ENCODE measurements around the gene UBAP2. TPM values are rescaled to one million over a fixed set of nuclear protein-coding genes. Genes with fewer than 3 reads are reported as not detected.
"Not testable (repeated sequence)": the region's sequence is repeated elsewhere in the genome, so short reads cannot be mapped to it uniquely, and the experiment has no call there.

The UBAP2 gene
- total RNA-seq, 1 donor from 2014 or later: 15.8 TPM

DNA sequence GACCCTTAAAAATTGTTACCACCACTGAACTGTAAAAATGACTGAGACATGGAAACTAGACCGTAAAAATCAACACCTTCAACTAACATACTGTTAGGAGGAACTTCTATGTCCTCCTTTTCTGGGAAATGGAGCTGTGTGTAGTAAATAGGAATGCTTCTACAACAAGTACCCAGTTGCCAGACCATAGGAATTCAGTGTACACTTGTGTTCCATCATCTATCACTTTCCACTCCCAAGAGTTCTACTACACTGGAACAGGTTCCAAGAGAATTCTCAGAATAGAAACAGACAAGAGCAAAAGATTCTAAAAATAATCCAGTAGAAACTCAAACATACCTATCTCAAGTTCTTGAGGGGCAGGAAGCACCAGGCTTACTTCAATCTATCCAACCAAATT is 23.6 kb downstream of the UBAP2 start:
- Histone ChIP-seq H3K4me1 (no peaks in the 10 kb centered on the region), H3K27ac (no peak overlapping the region)
- intact Hi-C loops (cut with DNase I): no loop called here

DNA sequence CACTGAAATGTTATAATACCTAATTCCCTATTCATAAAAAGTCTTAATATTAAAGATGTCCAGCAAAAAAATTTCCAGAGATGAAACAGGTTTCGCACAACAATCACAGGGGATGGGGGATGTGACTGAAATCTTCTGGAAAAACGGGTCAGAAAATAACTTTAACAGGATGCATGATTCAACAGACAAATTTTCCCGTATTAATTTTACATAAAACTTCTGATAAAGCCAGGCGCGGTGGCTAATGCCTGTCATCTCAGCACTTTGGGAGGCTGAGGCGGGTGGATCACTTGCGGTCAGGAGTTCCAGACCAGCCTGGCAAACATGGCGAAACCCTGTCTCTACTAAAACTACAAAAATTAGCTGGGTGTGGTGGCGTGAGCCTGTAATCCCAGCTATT is 24.2 kb downstream of the UBAP2 start:
- H3K4me1 ChIP-seq; intact Hi-C loops (cut with DNase I); H3K9me3 ChIP-seq; H3K4me3 ChIP-seq; DNase-seq (ENCODE audit: low spot score in 2 of 2); H3K36me3 ChIP-seq; H3K27me3 ChIP-seq; H3K27ac ChIP-seq: not testable (repeated sequence)

More for the DNA sequence above, 23.6 kb downstream of the UBAP2 start:
- H3K36me3 ChIP-seq: no peaks in the 10 kb centered on the region
- H3K27me3 ChIP-seq: no peaks in the 10 kb centered on the region
- H3K4me3 ChIP-seq: no peak overlapping the region
- TF ChIP-seq, protein P1, sequence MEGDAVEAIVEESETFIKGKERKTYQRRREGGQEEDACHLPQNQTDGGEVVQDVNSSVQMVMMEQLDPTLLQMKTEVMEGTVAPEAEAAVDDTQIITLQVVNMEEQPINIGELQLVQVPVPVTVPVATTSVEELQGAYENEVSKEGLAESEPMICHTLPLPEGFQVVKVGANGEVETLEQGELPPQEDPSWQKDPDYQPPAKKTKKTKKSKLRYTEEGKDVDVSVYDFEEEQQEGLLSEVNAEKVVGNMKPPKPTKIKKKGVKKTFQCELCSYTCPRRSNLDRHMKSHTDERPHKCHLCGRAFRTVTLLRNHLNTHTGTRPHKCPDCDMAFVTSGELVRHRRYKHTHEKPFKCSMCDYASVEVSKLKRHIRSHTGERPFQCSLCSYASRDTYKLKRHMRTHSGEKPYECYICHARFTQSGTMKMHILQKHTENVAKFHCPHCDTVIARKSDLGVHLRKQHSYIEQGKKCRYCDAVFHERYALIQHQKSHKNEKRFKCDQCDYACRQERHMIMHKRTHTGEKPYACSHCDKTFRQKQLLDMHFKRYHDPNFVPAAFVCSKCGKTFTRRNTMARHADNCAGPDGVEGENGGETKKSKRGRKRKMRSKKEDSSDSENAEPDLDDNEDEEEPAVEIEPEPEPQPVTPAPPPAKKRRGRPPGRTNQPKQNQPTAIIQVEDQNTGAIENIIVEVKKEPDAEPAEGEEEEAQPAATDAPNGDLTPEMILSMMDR (IDR thresholded peaks at IDR 0.05): no peak
- DNase-seq (ENCODE audit: low spot score in 2 of 2): no peak
- no peaks in the 10 kb centered on the region for H3K9me3 ChIP-seq

DNA sequence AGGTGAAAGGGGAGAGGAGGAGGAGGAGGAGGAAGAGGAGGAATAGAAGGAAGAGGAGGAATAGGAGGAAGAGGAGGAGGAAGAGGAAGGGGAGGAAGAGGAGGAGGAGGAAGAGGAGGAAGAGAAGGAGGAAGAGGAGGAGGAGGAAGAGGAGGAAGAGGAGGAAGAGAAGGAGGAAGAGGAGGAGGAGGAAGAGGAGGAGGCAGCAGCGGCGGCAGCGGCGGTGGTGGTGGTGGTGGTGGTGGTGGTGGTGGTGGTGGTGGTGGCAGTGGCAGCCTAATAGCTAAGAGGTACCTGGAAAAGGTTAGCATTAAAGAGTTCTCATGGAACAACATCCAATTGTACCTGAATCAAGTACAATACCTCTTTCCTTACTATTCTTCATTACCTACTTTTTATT is 32.5 kb downstream of the UBAP2 start:
- TF ChIP-seq, protein P1 (IDR thresholded peaks at IDR 0.05): no peak
- no peaks in the 10 kb centered on the region for H3K4me1 ChIP-seq
- peaks cover 15 to 20% of the 10 kb centered on the region in 2 donors for H3K36me3 ChIP-seq
- no peak overlapping the region for H3K4me3 ChIP-seq
- H3K27ac ChIP-seq: no peak overlapping the region
- intact Hi-C loops (cut with DNase I): no loop called here
- no peaks in the 10 kb centered on the region for H3K9me3 ChIP-seq
- H3K27me3 ChIP-seq: no peaks in the 10 kb centered on the region
- DNase-seq (ENCODE audit: low spot score in 2 of 2): no peak

DNA sequence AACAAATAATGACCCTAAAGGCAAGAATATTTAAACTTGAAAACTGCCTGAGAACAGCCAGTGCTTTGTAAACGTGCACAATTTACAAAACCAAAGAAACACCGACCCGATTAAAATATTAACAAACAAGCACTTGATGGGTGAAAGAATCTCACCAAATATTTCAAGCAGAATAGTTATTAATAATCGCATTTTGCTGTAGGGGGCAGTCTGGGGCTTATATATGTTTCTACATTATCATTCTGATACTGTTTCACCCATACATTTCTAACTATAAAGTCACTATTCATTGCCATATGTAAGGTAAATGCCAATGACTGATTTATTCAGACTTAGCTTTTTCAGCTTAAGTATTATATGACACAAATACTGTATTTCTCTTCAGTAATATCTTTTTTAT is 37.7 kb downstream of the UBAP2 start:
- TF ChIP-seq, protein P1 (IDR thresholded peaks at IDR 0.05): peak in 1 of 3 experiments; percentile 20
- H3K27ac ChIP-seq: no peak overlapping the region
- no peaks in the 10 kb centered on the region for H3K4me1 ChIP-seq
- no peak for DNase-seq (ENCODE audit: low spot score in 2 of 2)
- H3K36me3 ChIP-seq: peaks cover 22 to 30% of the 10 kb centered on the region in 2 donors
- H3K9me3 ChIP-seq: no peaks in the 10 kb centered on the region
- intact Hi-C loops (cut with DNase I): no loop called here
- no peak overlapping the region for H3K4me3 ChIP-seq
- H3K27me3 ChIP-seq: no peaks in the 10 kb centered on the region

DNA sequence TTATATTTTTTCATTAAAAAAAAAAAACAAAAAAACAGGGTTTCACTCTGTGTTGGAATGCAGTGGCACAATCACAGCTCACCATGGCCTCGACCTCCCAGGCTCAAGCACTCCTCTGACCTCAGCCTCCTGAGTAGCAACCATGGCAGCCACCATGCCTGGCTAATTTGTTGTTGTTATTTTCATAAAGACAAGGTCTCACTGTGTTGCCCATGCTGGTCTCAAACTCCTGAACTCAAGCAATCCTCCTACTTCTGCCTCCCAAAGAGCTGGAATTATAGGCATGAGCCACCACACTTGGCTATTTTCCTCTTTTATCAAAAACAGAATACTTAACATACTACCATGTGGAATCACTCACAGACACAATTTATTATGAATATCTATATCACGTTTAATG is 46.7 kb downstream of the UBAP2 start:
- DNase-seq (ENCODE audit: low spot score in 2 of 2): no peak
- H3K9me3 ChIP-seq: no peaks in the 10 kb centered on the region
- intact Hi-C loops (cut with DNase I): no loop called here
- H3K36me3 ChIP-seq: peaks cover 12 to 26% of the 10 kb centered on the region in 2 donors
- H3K4me3 ChIP-seq: no peak overlapping the region
- no peaks in the 10 kb centered on the region for H3K4me1 ChIP-seq
- H3K27ac ChIP-seq: no peak overlapping the region
- no peaks in the 10 kb centered on the region for H3K27me3 ChIP-seq
- TF ChIP-seq, protein P1 (IDR thresholded peaks at IDR 0.05): no peak

DNA sequence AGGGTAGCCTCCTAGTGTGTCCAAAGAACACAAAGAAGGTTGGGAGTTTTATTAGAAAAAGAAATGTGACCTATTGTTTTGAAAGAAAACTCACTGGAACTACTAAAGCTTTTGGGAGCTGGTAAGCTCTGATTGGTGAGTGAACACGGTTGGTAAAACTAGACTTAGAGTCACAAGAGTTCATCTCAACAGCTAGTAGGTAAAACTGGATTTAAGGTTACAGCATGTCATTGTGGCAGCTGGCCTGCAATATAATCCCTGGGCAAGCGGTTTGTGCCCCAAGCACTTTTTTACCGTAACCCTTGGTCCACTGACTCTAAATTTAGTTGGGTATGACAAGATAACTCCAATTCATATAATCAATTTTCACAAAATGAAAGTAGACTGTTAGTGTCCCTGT is 47.4 kb downstream of the UBAP2 start:
- no peak for DNase-seq (ENCODE audit: low spot score in 2 of 2)

More for the DNA sequence above, 47.4 kb downstream of the UBAP2 start:
- H3K4me1 ChIP-seq: no peaks in the 10 kb centered on the region
- TF ChIP-seq, protein P1 (IDR thresholded peaks at IDR 0.05): no peak
- no peak overlapping the region for H3K4me3 ChIP-seq
- H3K27ac ChIP-seq: no peak overlapping the region
- intact Hi-C loops (cut with DNase I): no loop called here
- peaks cover 11 to 22% of the 10 kb centered on the region in 2 donors for H3K36me3 ChIP-seq
- no peaks in the 10 kb centered on the region for H3K9me3 ChIP-seq
- H3K27me3 ChIP-seq: no peaks in the 10 kb centered on the region

All from ascending aorta (tissue), 2 donors.